Fibroblast of lung (primary cell): ENCODE results near the gene CDH9. TPM values are rescaled to one million over a fixed set of nuclear protein-coding genes. Genes with fewer than 3 reads are reported as not detected.
"Not testable (repeated sequence)": the region's sequence is repeated elsewhere in the genome, so short reads cannot be mapped to it uniquely, and the experiment has no call there.

ENCODE experiments used
- DNase-seq, 2 donors: peaks; one replicate each; pipeline versions ENCODE4 v3.0.0 to v3.0.0-alpha.2; 2010; ENCODE audit warnings: low read depth in 2 of 2
- H2AFZ ChIP-seq: 2 replicates; pipeline ENCODE4 v1.5.1; 2012; ENCODE audit warnings: low read length, control low read depth, inconsistent platforms
- H3K27ac ChIP-seq: 2 replicates; pipeline ENCODE4 v1.5.1; 2011; ENCODE audit warnings: low read length, control low read depth; ENCODE audit not compliant: insufficient read depth
- H3K27me3 ChIP-seq: 2 replicates; pipeline ENCODE4 v1.5.1; 2011; ENCODE audit warnings: mild to moderate bottlenecking, low read length; ENCODE audit not compliant: control insufficient read depth, insufficient read depth
- H3K36me3 ChIP-seq: 2 replicates; pipeline ENCODE4 v1.5.1; 2011; ENCODE audit warnings: low read length; ENCODE audit not compliant: control insufficient read depth, insufficient read depth
- H3K4me1 ChIP-seq: 2 replicates; pipeline ENCODE4 v1.5.1; 2011; ENCODE audit warnings: low read length; ENCODE audit not compliant: control insufficient read depth, insufficient read depth; ENCODE audit errors: extremely low read depth
- H3K4me2 ChIP-seq: 2 replicates; pipeline ENCODE4 v1.5.1; 2011; ENCODE audit warnings: low read length, control low read depth; ENCODE audit not compliant: insufficient read depth; ENCODE audit errors: extremely low read depth
- H3K4me3 ChIP-seq, 4 experiments: fragments of 200-600 bp in 1 of 4; sonication (generic) in 1 of 4; replicated peaks in 1 of 4; 2 replicates each; pipeline ENCODE4 v1.5.1; 2011 to 2016; ENCODE audit warnings: low read length in 4 of 4, low read depth in 3 of 4, mild to moderate bottlenecking in 3 of 4, control low read depth in 2 of 4, inconsistent platforms in 1 of 4, mixed read lengths in 1 of 4; ENCODE audit not compliant: insufficient read depth in 1 of 4; ENCODE audit errors: control extremely low read depth in 1 of 4
- H3K79me2 ChIP-seq: 2 replicates; pipeline ENCODE4 v1.5.1; 2012; ENCODE audit warnings: mild to moderate bottlenecking, low read length, inconsistent platforms; ENCODE audit not compliant: control insufficient read depth, insufficient read depth
- H3K9ac ChIP-seq: 2 replicates; pipeline ENCODE4 v1.5.1; 2011; ENCODE audit warnings: mild to moderate bottlenecking, low read length, control low read depth; ENCODE audit not compliant: insufficient read depth
- H3K9me3 ChIP-seq: 2 replicates; pipeline ENCODE4 v1.5.1; 2012; ENCODE audit warnings: low read depth, low read length; ENCODE audit not compliant: control insufficient read depth, insufficient read depth
- H4K20me1 ChIP-seq: 2 replicates; pipeline ENCODE4 v1.5.1; 2011; ENCODE audit warnings: low read length; ENCODE audit not compliant: control insufficient read depth, insufficient read depth; ENCODE audit errors: extremely low read depth
- CTCF ChIP-seq, 2 donors: IDR thresholded peaks in 1 of 2; conservative IDR thresholded peaks in 1 of 2; 1 replicate in 1 of 2; 2 replicates in 1 of 2; pipeline ENCODE4 v1.5.1; 2011 to 2012; ENCODE audit warnings: low read length in 2 of 2, control low read depth in 1 of 2, inconsistent platforms in 1 of 2, low read depth in 1 of 2, mild to moderate bottlenecking in 1 of 2
- EZH2 ChIP-seq: IDR thresholded peaks from 2 replicates; pipeline ENCODE4 v1.5.1; 2012; ENCODE audit warnings: low read length, control low read depth, mild to moderate bottlenecking; ENCODE audit errors: missing control alignments
- polyA plus RNA-seq, 2 donors: library from polyadenylated mRNA; depleted of rRNA in 1 of 2; stranded (reverse) in 1 of 2; unstranded in 1 of 2; fragments of >200 nt; gene quantifications; 2 replicates each; pipeline ENCODE4 v1.2.1, GENCODE V29; 2011 to 2012; ENCODE audit warnings: missing spikeins in 1 of 2
- total RNA-seq: library from RNA; depleted of rRNA; stranded (reverse); fragments of >200 nt; gene quantifications from 2 replicates; pipeline ENCODE4 v1.2.1, GENCODE V29; 2014

Gene CDH9
- total and polyA plus RNA-seq, 2 donors (not counting 1 experiment from before 2014, with no cell fraction given), result not detected

DNA sequence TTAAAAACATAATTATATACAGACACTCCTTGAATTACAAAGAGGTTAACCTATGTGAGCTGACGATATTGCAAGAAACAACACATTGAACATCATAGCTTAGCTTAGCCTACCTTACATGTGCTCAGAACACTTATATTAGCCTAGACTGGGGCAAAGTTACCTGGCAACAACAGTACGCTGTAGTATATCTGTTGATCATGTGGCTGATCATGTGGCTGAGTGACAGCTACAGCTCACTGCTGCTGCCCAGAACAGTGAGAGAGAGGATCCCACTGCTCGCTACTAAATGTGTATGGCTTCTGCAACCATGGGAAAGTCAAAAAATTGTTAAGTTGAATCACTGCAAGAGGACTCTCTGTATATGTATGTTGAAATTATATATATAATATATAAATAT is 169.9 kb downstream of the CDH9 start:
- no peaks in the 10 kb centered on the region for H3K9me3 ChIP-seq
- no peak for DNase-seq
- no peaks in the 10 kb centered on the region for H3K27me3 ChIP-seq
- H3K4me1 ChIP-seq, result no peaks in the 10 kb centered on the region
- H3K27ac ChIP-seq, result no peak overlapping the region
- H2AFZ ChIP-seq, result no peak overlapping the region
- H3K79me2 ChIP-seq, result no peaks in the 10 kb centered on the region
- H4K20me1 ChIP-seq, result no peaks in the 10 kb centered on the region
- H3K4me3 ChIP-seq, result no peak overlapping the region
- TF ChIP-seq CTCF (conservative IDR thresholded peaks at IDR 0.05 in 1 of 2, IDR thresholded peaks at IDR 0.05 in 1 of 2; ENCODE audit: low read depth in 1 of 2, low read length in 2 of 2), result no peak
- TF ChIP-seq EZH2, result no peak
- no peak overlapping the region for H3K4me2 ChIP-seq
- no peak overlapping the region for H3K9ac ChIP-seq
- no peaks in the 10 kb centered on the region for H3K36me3 ChIP-seq

- Histone ChIP-seq H3K9ac (no peak overlapping the region), H3K27ac (no peak overlapping the region), H4K20me1 (no peaks in the 10 kb centered on the region), H3K4me2 (no peak overlapping the region), H3K36me3 (no peaks in the 10 kb centered on the region), H3K27me3 (no peaks in the 10 kb centered on the region), H3K4me3 (no peak overlapping the region), H3K4me1 (no peaks in the 10 kb centered on the region), H3K9me3 (no peaks in the 10 kb centered on the region), H2AFZ (no peak overlapping the region), H3K79me2 (no peaks in the 10 kb centered on the region)
- TF ChIP-seq CTCF (conservative IDR thresholded peaks at IDR 0.05 in 1 of 2, IDR thresholded peaks at IDR 0.05 in 1 of 2; ENCODE audit: low read depth in 1 of 2, low read length in 2 of 2) (no peak), EZH2 (no peak)
- DNase-seq, result no peak
These were observed 174.3 kb downstream of the CDH9 start for GRCh38 chr5:26864061-26864460.

GRCh38 chr5:26856238-26856637 is 182.1 kb downstream of the CDH9 start:
- Histone ChIP-seq H3K4me3 (no peak overlapping the region), H4K20me1 (no peaks in the 10 kb centered on the region), H3K4me1 (no peaks in the 10 kb centered on the region), H3K36me3 (no peaks in the 10 kb centered on the region), H3K4me2 (no peak overlapping the region), H3K27ac (no peak overlapping the region), H3K9ac (no peak overlapping the region), H3K79me2 (no peaks in the 10 kb centered on the region), H3K9me3 (no peaks in the 10 kb centered on the region), H2AFZ (no peak overlapping the region), H3K27me3 (no peaks in the 10 kb centered on the region)
- DNase-seq, result no peak
- no peak for TF ChIP-seq EZH2
- TF ChIP-seq CTCF (conservative IDR thresholded peaks at IDR 0.05 in 1 of 2, IDR thresholded peaks at IDR 0.05 in 1 of 2; ENCODE audit: low read depth in 1 of 2, low read length in 2 of 2), result no peak

DNA sequence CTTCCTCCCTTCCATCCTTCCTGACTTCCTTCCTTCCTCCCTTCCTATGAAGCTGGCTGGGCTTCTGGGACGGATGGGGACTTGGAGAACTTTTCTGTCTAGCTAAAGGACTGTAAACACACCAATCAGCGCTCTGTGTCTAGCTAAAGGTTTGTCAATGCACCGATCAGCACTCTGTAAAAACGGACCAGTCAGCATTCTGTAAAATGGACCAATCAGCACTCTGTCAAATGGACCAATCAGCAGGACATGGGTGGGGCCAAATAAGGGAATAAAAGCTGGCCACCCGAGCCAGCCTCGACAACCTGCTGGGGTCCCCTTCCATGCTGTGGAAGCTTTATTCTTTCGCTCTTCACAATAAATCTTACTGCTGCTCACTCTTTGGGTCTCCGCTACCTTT is 185.9 kb downstream of the CDH9 start:
- H3K27ac ChIP-seq, DNase-seq, H3K4me2 ChIP-seq, H3K79me2 ChIP-seq, H3K4me1 ChIP-seq, H3K9ac ChIP-seq, H3K27me3 ChIP-seq, H4K20me1 ChIP-seq, H3K4me3 ChIP-seq, H2AFZ ChIP-seq, H3K9me3 ChIP-seq, H3K36me3 ChIP-seq: not testable (repeated sequence)
